HG02763 (cell line): ENCODE results near the gene TRAK2.
A peak's percentile ranks its signal among the peaks of the same experiment; 100 is the strongest.
"Not testable (repeated sequence)": the region's sequence is repeated elsewhere in the genome, so short reads cannot be mapped to it uniquely, and the experiment has no call there.

Experiments
- ATAC-seq: cut with Tn5 transposase; IDR thresholded peaks from one replicate; pipeline ENCODE4 v1.9.1; 2021; ENCODE audit warnings: mild to moderate bottlenecking, moderate library complexity; ENCODE audit not compliant: unreplicated experiment

Gene TRAK2

DNA sequence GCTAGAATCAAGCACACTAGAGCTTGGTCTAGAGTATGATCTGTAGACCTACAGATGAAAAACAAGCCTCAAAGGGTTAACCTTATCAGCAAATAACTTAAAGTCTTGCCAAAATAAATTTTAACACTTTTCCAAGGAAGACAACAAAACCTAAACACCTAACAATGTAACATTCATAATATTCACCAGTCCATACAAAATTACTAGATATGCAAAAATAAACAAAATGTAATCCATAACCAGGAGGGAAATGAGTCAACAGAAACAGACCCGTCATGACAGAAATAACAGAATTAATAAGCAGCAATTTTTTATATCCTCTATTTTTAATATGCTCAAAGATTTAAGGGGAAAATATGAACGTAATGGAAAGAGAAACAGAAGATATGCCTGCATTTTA, 36.1 kb downstream of the TRAK2 start:
- no peak for ATAC-seq

DNA sequence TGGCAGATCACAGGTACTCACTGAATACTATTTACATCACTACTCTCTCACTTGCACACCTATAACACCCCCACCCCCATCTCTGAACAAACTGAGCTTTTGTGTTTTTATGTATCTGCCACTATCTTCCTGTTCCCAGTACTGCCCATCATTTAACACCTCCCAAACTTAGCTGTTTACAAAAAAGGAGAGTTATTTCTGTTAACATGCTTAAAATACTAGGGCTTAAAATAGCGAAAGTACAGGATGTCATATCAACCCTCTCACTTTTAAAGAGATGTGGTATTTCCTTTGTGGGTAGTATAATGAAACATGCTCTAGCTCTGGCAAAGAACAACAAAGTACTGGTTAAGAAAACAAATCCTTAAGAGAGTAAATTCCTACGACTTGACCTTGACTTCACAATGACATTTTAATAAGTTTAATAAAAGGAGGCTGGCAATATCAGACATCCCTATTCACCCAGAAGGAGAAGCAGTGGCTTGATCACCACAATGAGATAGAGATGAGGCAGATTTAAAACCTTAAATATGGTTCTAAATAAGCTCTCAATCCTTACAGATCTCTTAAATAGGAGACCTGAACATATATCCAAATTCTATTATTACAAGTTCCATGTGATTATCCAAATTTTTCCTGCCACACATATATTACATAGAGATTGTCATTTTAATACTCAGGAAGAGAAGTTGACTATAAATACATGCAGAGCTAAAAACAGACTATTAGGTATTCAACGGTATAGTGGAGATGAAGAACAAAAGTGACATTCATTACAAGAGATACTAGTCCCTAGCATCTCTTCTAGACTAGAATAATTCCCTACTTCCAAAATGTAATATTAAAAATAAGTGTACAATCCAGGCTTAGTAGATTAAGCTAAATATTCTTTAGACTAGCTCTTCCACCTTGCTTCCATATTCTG, 36.9 kb downstream of the TRAK2 start:
- peak; percentile 65 for ATAC-seq

DNA sequence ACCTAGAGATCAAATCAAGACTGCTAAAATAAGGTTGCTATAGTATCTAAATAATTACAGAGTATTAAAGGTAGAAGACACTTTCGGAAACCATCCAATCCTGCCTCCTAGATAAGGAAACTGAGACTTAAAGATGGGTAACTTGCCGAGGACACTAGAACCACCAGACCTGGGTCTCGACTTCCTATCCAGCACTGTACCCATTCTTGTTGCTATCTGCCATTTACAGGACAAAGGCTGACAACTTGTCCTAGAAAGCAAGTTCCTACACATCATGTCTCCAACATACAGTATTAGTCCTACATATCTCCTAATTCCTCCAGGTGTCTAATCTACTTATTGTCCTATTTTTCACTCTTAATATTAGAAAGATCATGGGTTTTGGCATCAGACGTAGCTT, 37.7 kb downstream of the TRAK2 start:
- no peak for ATAC-seq

DNA sequence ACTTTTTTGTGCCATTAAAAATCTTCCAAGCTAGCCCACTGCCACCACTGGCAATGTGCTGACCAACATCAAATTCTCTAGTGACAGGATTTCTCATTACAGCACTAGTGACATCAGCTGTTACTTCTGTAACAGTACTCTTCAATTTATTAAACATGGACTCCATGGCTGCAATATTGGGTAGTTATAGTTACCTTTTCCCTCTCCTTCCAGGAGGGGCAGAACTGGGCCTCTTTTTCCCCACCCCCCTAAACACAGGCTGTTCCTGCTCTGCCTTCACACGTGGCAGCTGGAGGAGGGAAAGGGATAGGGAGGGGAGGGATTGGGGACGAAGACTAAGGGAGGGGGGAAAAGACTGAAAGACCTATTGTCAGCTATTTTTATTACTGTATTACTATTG, 38.1 kb downstream of the TRAK2 start:
- ATAC-seq = no peak

DNA sequence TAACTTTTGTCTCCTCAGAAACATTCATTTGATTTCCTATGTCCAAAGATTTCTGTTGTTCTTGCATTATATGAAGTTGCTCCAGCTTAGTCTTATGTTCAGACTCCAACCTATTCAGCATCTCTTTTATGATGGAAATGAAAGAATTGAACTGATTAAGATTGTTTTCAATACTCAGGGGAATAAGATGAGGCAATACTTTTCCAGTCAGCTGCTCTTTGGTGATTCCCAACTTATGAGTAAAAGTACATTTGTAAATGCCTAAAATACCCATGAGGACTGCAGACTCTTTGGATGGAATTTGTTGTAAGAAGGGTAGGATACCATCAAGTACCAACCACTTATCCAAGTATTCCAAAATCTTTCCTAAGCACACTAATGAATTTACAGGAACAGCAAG, 39.8 kb downstream of the TRAK2 start:
- ATAC-seq = no peak

DNA sequence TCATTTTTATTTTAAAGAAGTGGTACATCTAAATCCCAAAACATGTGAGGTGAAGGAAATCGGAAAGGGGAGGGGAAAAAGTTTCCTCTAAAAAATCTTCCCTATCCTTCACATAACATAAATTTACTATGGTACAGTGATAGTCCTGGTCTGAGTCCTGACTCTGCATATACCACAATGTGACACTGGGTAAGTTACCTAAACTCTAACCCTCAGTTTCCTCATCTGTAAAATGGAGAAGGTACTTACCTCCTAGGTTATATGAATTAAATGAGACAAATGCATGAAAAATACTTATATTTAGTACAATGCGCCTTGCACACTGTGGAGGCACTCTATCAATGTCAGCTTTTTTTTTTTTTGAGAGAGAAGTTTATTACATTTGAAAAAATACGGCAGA, 42.3 kb downstream of the TRAK2 start:
- ATAC-seq = no peak

DNA sequence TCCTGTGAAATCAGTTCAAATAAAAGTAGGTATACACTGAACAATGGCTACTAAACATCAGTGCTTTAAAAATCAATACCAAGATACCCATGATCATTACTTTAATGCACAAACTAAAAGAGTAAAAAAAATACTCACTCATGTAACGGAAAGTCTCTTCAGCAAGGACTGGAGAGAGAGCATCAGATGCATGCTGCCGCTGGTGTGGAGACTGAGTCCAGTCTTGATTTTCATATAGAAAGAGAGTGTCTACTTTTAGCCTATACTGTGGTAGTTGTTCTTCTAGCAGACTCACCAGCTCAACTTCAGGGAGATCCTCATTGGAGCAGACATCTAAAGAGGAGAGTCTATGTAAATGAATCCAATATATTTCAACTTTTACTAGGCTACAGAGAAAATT, 44.0 kb downstream of the TRAK2 start:
- ATAC-seq = no peak

DNA sequence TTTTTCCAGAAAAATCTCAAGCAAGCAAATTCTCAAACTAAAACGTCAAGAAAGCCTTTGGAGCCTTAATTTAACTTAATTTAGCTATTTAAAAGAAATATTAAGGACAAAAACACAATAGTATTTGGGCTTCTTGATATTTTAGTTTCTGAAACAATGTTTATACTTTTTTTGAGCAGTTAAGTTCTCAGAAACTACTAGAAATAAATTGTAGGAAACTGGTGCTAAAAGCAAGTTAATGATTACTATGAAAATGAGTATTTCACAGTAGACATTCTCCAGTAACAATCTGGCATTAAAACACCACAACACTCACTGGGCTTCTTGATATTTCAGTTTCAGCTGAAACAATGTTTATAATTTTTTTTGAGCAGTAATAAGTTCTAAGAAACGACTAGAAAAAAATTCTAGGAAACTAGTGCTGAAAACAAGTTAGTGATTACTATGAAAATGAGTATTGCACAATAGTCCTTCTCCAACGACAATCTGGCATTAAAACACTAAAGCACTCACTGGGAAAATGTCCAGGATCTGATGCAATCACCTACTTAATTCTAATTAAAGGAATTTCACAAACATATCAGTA, 45.1 kb downstream of the TRAK2 start:
- no peak for ATAC-seq

DNA sequence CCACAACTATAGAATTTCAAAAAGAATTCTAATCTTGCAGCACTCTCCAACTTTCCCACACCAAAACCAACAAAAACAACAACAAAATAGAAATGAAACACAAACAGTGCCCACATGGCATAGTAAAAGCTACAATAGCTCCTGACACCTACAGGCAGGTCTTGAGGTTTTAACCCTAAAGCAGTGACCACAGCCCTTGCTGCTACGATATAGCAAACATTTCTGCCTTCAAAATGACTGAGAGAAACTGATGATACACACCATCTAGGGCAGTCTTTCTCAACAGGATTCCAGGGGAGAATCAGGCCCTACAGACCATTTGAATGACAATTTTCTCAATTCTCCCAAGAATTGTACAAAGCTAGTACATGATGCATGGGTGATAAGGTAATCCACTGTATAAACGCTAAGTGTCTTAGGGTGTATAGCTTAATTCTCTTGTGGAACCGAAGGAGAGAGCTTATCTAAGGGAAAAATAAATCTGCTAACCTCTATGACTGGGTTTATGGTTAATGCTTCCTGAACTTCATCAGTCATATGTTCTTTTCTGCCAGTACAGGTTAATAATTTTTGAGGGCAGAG, 46.5 kb downstream of the TRAK2 start:
- ATAC-seq = no peak

DNA sequence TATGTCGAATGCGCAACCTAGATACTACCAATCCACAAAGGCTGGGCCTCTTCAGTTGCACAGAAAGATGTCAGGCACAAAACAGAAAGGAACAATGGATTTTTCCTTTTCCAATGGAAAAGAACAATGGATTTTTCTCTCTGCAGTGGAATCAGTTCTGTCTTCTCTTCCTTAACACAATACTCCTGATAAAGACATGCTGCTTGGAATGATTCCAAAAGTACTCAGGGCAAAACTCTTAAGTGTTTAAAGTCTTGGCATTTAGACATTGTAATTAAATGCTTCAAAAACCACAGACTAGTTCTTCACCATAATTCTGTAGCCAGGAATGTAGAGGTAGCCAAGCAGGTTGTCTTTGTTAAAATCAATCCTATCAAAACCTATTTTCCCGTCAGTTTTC, 47.4 kb downstream of the TRAK2 start:
- no peak for ATAC-seq

DNA sequence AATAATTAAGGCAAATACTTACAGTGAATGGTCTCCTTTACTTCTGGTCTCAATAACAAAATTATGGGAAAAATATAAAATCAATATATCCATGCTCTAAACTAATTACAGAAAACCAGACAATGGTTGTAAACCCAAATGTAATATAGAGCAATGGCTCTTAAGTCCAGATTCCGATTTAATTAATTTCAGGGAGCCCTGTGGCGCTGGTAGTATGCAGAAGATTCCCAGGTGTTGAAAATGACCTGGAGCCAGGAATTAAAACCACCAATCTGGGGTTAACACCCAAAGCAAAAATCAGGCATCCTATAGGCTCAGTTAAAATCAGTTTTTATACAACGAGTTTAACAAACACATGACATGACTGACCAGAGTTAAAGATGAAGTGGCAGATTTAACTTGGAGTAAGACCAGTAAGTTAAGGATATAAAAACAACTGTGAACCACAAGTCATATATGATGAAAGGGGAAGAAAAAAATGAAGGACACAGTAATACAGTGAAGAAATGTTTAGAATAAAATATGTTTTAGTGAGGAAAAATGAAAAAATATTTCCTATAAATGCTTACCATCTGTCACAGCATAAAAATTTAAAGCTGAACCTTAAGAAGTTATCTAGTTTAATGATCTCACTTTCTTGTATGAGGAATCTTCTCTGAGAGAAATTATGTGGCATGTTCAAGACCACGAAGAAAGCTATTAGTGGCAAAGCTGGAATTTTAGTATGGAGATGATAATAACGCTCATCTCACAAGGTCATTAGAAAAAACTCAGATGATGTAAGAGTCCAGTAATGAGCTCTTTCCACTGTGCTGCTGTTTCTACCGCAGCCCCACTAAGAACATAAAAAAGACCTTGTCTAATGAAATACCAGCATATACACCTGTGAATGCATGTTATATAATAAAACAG, 48.4 kb downstream of the TRAK2 start:
- ATAC-seq = no peak

DNA sequence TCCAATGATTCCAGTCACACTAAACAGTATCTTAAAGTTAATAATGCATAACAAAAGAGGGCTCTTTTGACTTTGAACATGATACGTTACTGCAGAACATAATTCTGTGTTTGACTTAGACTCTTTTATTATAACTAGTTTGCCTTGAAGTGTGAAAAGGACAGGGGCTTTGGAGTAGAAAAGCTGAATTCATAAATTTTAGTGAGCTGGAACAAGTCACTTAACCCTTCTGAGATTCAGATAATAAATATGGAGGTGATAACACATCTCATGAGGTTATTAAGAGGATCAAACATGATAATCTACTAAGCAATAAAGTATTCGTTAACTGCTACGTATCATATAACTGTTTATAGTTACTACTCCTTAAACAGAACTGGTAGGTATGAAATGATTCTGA, 49.4 kb downstream of the TRAK2 start:
- no peak for ATAC-seq

DNA sequence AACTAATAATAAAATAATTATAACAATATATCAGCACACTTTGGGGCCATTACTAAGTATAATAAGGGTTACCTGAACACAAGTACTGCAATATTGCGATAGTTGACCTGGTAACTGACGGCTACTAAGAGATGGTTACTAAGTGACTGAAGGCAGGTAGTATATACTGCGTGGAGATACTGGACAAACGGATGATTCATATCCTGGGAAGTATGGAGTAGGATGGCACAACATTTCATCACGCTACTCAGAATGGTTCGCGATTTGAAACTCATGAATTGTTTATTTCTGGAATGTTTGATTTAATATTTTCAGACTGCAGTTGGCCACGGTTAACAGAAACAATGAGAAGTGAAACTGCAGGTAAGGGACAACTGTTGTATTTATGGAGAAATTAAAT, 54.7 kb downstream of the TRAK2 start:
- ATAC-seq = no peak

DNA sequence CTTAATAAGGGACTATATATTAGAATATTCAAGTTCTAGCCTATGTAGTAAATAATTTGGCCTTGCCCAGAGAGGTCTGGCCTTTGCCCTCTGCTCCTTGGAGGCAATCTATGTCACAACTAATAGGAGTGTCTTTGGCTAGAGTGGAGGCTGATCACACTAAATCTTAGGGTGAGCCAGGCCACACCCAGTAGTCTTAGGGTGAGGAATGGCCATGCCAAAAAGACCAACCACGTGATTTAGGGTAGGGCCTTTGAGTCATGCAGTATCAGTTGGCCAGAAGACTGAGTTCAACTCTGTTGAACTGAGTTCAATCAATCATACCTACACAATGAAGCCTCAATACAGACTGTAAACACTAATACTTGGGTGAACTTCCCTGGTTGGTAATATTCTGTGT, 68.1 kb downstream of the TRAK2 start:
- ATAC-seq = no peak

DNA sequence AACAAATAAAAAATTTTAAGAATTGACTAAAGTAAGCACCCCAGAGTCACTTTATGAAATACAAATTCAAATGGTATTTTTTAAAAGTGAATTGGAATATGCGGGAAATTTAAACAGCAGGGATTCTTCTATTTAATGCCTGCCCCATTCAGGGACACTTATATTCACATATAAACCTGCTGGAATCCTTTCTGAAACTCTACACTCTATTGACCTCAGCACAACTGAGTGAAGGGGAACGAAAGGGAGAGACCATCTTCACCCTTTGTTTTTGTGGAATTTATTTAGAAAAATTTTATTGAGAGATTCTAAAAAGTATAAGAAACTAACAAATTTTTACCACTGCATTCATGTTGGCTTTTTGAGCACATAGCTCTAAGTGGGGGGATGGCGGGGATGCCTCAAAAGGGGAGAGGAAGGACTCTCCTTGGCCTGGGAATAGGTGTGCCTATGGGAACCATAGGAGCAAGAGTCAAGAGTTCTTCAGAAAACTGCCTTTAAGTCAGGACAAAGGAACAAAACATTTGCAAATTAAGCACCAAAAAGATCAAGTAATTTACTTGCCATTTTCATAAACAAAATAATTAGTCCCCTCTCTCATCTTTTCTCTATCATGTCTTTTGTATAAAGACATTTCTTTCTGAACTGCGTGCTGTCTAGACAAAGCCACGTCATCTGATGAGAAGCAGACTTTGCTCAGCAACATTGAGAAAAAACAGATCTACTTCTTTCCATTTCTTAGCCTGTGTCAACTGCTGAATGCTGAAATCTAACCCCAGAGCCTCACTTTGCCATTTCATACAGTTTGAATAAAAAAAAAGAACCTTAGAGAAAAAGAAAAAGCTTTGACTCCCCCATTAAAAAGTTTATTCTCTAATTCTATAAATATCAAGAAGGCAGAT, 72.5 kb downstream of the TRAK2 start:
- no peak for ATAC-seq

DNA sequence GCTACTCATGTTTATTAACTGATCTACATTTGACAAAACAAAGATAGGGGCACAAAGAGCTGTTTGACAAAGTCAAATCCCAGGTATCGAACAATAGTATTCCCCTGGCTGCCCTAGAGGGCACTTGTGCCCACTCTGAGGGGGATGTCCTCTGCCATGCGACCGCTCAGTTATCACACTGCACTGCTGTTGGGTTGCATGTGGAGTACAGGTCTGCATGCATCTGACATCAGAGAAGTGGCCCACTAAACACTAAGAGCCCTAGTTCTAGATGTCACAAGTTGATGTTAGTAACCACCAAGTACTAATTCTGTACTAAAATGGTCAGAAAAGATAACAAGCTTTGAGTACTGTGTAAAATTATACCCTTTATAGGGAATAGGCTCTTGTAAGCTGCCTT, 74.0 kb downstream of the TRAK2 start:
- ATAC-seq = no peak

DNA sequence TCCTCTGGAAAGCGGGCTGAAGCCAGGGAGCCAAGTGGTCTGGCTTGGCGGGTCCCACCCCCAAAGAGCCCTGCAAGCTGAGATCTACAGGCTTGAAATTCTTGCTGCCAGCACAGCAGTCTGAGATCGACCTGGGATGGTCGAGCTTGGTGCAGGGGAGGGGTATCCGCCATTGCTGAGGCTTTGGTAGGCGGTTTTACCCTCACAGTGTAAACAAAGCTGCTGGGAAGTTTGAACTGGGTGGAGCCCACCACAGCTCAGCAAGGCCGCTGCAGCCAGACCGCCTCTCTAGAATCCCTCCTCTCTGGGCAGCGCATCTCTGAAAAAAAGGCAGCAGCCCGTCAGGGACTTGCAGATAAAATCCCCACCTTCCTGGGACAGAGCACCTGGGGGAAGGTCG, 81.5 kb downstream of the TRAK2 start:
- no peak for ATAC-seq

DNA sequence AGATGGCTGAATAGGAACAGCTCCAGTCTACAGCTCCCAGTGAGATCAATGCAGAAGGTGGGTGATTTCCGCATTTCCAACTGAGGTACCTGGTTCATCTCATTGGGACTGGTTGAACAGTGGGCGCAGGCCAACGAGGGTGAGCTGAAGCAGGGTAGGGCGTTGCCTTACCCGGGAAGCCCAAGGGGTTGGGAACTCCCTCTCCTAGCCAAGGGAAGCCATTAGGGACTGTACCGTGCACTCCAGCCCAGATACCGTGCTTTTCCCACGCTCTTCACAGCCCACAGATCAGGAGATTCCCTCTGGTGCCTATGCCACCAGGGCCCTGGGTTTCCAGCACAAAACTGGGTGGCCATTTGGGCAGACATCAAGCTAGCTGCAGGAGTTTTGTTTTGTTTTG, 81.9 kb downstream of the TRAK2 start:
- ATAC-seq = not testable (repeated sequence)

DNA sequence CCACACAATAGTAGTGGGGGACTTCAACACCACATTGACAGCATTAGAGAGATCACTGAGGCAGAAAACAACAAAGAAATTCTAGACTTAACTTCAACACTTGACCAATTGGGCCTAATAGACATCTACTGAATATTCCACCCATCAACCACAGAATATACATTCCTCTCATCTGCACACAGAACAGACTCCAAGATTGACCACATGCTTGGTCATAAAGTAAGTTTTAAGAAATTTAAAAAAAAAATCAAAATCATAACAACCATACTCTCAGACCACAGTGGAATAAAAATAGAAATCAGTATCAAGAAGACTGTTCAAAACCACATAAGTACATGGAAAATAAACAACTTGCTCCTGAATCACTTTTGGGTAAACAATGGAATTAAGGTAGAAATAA, 85.1 kb downstream of the TRAK2 start:
- ATAC-seq = no peak

DNA sequence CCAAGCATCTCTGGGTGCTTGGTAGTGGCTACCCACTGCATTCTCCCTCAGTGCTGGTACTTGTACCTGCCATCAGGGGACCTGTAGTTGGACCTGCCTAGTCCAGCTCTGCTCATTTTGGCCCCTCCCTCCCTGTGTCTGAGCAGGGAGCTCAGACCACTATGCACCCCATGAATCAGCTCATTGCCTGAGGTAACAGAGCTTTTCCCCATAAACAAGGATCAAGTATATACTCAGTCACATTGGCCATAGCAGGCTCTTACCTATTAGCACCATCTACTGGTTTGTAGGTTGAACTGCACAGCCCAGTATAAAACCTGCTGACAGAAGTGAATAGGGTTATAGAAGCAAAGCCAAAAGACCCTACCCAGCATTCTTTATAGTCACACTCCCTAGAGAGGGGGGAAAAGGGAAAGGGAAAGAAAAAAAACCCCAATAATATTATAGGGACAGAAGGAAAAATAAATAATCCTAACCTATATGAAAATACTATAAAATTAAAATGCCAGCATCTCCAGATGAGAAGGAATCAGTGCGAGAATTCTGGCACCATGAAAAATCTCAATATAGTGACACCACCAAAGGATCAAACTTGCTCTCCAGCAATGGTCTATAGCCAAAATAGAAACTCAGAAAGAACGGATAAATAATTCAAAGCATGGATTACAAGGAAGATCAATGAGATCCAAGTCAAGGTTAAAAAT, 87.2 kb downstream of the TRAK2 start:
- ATAC-seq = peak; percentile 66
